DND-41 (cell line): Measurements from ENCODE around the gene OSBPL10.

ENCODE experiments used
- ATAC-seq: fragments of 200-7000 bp; cut with Tn5 transposase; 3 replicates; pipeline ENCODE4 v1.9.1; 2021; ENCODE audit warnings: low read depth; ENCODE audit not compliant: insufficient read depth
- DNase-seq: peaks from one replicate; pipeline ENCODE4 v3.0.0-alpha.2; 2020
- H2AFZ ChIP-seq: 2 replicates; pipeline ENCODE4 v1.6.0; 2012; ENCODE audit warnings: low read depth, low read length
- H3K27ac ChIP-seq: 2 replicates; pipeline ENCODE4 v1.5.1; 2012; ENCODE audit warnings: low read length, inconsistent platforms
- H3K27me3 ChIP-seq: fragments of 200-600 bp; sonication (generic); 2 replicates; pipeline ENCODE4 v1.6.0; 2012; ENCODE audit warnings: low read length, mild to moderate bottlenecking, inconsistent platforms; ENCODE audit not compliant: insufficient read depth, poor library complexity
- H3K36me3 ChIP-seq: 2 replicates; pipeline ENCODE4 v1.5.1; 2012; ENCODE audit warnings: low read length, inconsistent platforms; ENCODE audit not compliant: insufficient read depth
- H3K4me1 ChIP-seq: 2 replicates; pipeline ENCODE4 v1.5.1; 2012; ENCODE audit warnings: mild to moderate bottlenecking, low read length; ENCODE audit not compliant: insufficient read depth
- H3K4me2 ChIP-seq: 2 replicates; pipeline ENCODE4 v1.6.0; 2012; ENCODE audit warnings: mild to moderate bottlenecking, moderate library complexity, low read length, inconsistent platforms; ENCODE audit not compliant: insufficient read depth
- H3K4me3 ChIP-seq, 2 experiments: fragments of 200-600 bp in 1 of 2; shearing (Covaris generic) in 1 of 2; 2 replicates each; pipeline ENCODE4 v1.5.1; 2012 to 2016; ENCODE audit warnings: inconsistent platforms in 2 of 2, low read length in 2 of 2, mild to moderate bottlenecking in 2 of 2, low read depth in 1 of 2, moderate library complexity in 1 of 2
- H3K79me2 ChIP-seq: 2 replicates; pipeline ENCODE4 v1.6.0; 2012; ENCODE audit warnings: low read length, inconsistent platforms; ENCODE audit not compliant: insufficient read depth
- H3K9ac ChIP-seq: 2 replicates; pipeline ENCODE4 v1.6.0; 2012; ENCODE audit warnings: low read depth, mild to moderate bottlenecking, inconsistent platforms, low read length, moderate library complexity
- H3K9me3 ChIP-seq: 2 replicates; pipeline ENCODE4 v1.5.1; 2012; ENCODE audit warnings: low read length, moderate library complexity, mild to moderate bottlenecking, inconsistent platforms; ENCODE audit not compliant: insufficient read depth, severe bottlenecking
- H4K20me1 ChIP-seq: 2 replicates; pipeline ENCODE4 v1.6.0; 2012; ENCODE audit warnings: low read length; ENCODE audit not compliant: insufficient read depth
- CTCF ChIP-seq: IDR thresholded peaks from 2 replicates; pipeline ENCODE4 v1.5.1; 2012; ENCODE audit warnings: borderline replicate concordance, low read length, moderate library complexity, mild to moderate bottlenecking; ENCODE audit not compliant: poor library complexity, severe bottlenecking; ENCODE audit errors: extremely low read depth
- EZH2 ChIP-seq: IDR thresholded peaks from 3 replicates; pipeline ENCODE4 v1.6.1; 2012; ENCODE audit warnings: borderline replicate concordance, low read depth, mild to moderate bottlenecking, moderate library complexity, low read length, inconsistent platforms; ENCODE audit not compliant: severe bottlenecking

Gene OSBPL10

GRCh38 chr3:31936420-31937060, 44.5 kb downstream of the OSBPL10 start:
- DNase-seq (no peak), ATAC-seq (no peak)
- H3K9ac ChIP-seq: no peak overlapping the region
- H4K20me1 ChIP-seq: no peaks in the 10 kb centered on the region
- H3K9me3 ChIP-seq: no peaks in the 10 kb centered on the region
- no peak overlapping the region for H3K27ac ChIP-seq
- no peaks in the 10 kb centered on the region for H3K79me2 ChIP-seq
- peaks cover 12% of the 10 kb centered on the region for H3K4me1 ChIP-seq
- no peaks in the 10 kb centered on the region for H3K27me3 ChIP-seq
- no peak overlapping the region for H3K4me3 ChIP-seq
- TF ChIP-seq EZH2 (no peak), CTCF (no peak)
- H2AFZ ChIP-seq: no peak overlapping the region
- H3K36me3 ChIP-seq: no peaks in the 10 kb centered on the region
- no peak overlapping the region for H3K4me2 ChIP-seq

GRCh38 chr3:31934866-31935265, 46.2 kb downstream of the OSBPL10 start:
- H3K4me1 ChIP-seq: peaks cover 12% of the 10 kb centered on the region
- no peak overlapping the region for H3K4me2 ChIP-seq
- no peak for DNase-seq
- TF ChIP-seq EZH2: no peak
- TF ChIP-seq CTCF: no peak
- H3K36me3 ChIP-seq: no peaks in the 10 kb centered on the region
- H3K27me3 ChIP-seq: no peaks in the 10 kb centered on the region
- no peak overlapping the region for H3K4me3 ChIP-seq
- no peak overlapping the region; the same call in 1 of the 2 replicates for H2AFZ ChIP-seq
- H3K27ac ChIP-seq: no peak overlapping the region
- H3K79me2 ChIP-seq: no peaks in the 10 kb centered on the region
- no peaks in the 10 kb centered on the region for H3K9me3 ChIP-seq
- no peak overlapping the region; the same call in 1 of the 2 replicates for H3K9ac ChIP-seq
- ATAC-seq: no peak
- H4K20me1 ChIP-seq: no peaks in the 10 kb centered on the region

GRCh38 chr3:31934018-31934417, 47.0 kb downstream of the OSBPL10 start:
- Histone ChIP-seq H3K4me2 (no peak overlapping the region), H3K4me3 (no peak overlapping the region), H2AFZ (no peak overlapping the region; the same call in 1 of the 2 replicates), H3K4me1 (peaks cover 12% of the 10 kb centered on the region), H3K27me3 (no peaks in the 10 kb centered on the region), H3K36me3 (no peaks in the 10 kb centered on the region), H3K9me3 (no peaks in the 10 kb centered on the region), H3K9ac (no peak overlapping the region), H3K79me2 (no peaks in the 10 kb centered on the region), H3K27ac (no peak overlapping the region), H4K20me1 (no peaks in the 10 kb centered on the region)
- TF ChIP-seq CTCF: no peak
- TF ChIP-seq EZH2: no peak
- ATAC-seq (peak; percentile 81), DNase-seq (peak; percentile 44)

- ATAC-seq (no peak), DNase-seq (no peak)
- H3K27me3 ChIP-seq: no peaks in the 10 kb centered on the region
- H3K4me1 ChIP-seq: peaks cover 12% of the 10 kb centered on the region
- H3K4me3 ChIP-seq: no peak overlapping the region
- no peak overlapping the region for H2AFZ ChIP-seq
- no peaks in the 10 kb centered on the region for H4K20me1 ChIP-seq
- no peak for TF ChIP-seq EZH2
- no peak for TF ChIP-seq CTCF
- H3K27ac ChIP-seq: no peak overlapping the region
- no peaks in the 10 kb centered on the region for H3K36me3 ChIP-seq
- no peaks in the 10 kb centered on the region for H3K79me2 ChIP-seq
- no peak overlapping the region for H3K9ac ChIP-seq
- no peaks in the 10 kb centered on the region for H3K9me3 ChIP-seq
- H3K4me2 ChIP-seq: no peak overlapping the region
Measured at GRCh38 chr3:31932990-31933389, 48.1 kb downstream of the OSBPL10 start.
